AG04450 (cell line): ENCODE data around the gene TRAPPC2L. TPM values are rescaled to one million over a fixed set of nuclear protein-coding genes. Genes with fewer than 3 reads are reported as not detected.
"Not testable (repeated sequence)": the region's sequence is repeated elsewhere in the genome, so short reads cannot be mapped to it uniquely, and the experiment has no call there.

Source experiments
- CTCF ChIA-PET: fragments of 300-600, 350-600 bp; formaldehyde crosslinking; extraction: SDS; loops from one replicate; lab custom pipeline; 2022; ENCODE audit warnings: antibody characterized with exemption, inconsistent platforms; lab: Charles Lee
- POLR2A ChIA-PET: fragments of 350-600 bp; formaldehyde crosslinking; extraction: SDS; loops from one replicate; lab custom pipeline; 2021; ENCODE audit warnings: antibody characterized with exemption, inconsistent platforms; lab: Yijun Ruan, JAX
- DNase-seq: peaks from one replicate; pipeline ENCODE4 v3.0.0-alpha.2; 2011; ENCODE audit warnings: low read depth, low spot score
- H3K27ac ChIP-seq: one replicate; pipeline ENCODE4 v1.5.1; 2012; ENCODE audit warnings: low read depth, low read length, control low read depth
- H3K27me3 ChIP-seq: one replicate; pipeline ENCODE4 v1.6.0; 2012; ENCODE audit warnings: low read length; ENCODE audit not compliant: control insufficient read depth, insufficient read depth
- H3K4me3 ChIP-seq: 2 replicates; pipeline ENCODE4 v1.5.1; 2011; ENCODE audit warnings: mild to moderate bottlenecking, low read depth, low read length, control low read depth
- H3K9me3 ChIP-seq: 2 replicates; pipeline ENCODE4 v1.5.1; 2012; ENCODE audit warnings: low read length; ENCODE audit not compliant: control insufficient read depth, insufficient read depth
- polyA plus RNA-seq: library from polyadenylated mRNA; depleted of rRNA; stranded (reverse); fragments of >200 nt; gene quantifications from 2 replicates; pipeline ENCODE4 v1.2.3, GENCODE V29; 2011
- TF ChIP-seq, protein P1 (sequence below): IDR thresholded peaks from 2 replicates; pipeline ENCODE4 v1.5.1; 2011; ENCODE audit warnings: low read depth, low read length, control low read depth, inconsistent platforms

TRAPPC2L gene
- polyA plus RNA-seq, 1 experiment = 72.8 TPM

DNA sequence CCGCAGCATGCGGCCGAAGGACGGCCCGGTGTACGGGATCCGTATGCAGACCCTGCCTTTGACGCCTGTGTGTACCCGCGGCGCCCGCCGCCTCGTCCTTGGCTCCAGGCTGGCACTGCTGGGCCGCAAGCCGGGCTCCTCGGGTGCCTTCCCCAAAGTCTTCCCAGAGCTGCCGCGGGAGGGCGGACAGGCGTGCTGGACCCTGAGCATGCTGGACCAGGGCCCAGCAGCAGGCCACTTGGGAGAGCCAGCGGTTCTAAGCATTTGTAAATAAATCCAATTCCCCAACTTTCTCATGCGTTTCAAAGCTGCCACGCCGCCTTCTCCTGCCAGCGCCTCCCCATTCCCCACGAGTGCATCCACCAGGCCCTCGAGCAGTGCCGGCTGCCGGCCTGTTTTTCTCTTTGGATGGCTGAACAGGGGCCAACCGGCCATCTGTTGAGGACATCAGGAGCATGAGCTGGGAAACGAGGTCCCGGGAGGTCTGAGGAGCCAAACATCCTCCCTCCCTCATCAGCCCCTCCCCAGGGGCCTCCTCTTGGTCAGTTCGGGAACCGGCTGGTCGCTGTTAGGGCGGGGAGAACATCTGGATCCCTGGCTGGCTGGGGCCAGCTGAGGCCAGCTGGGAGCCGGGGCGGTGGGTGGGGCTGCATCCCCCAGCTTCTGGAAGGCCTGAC is 30.1 kb downstream of the TRAPPC2L start:
- H3K27ac ChIP-seq = peak overlapping the region; percentile 21
- H3K27me3 ChIP-seq = peaks cover 3% of the 10 kb centered on the region
- ChIA-PET POLR2A (interaction anchor here (0.6 to 0.8 kb wide), 2 partner anchors 30 to 40 kb away, joined by 3 to 7 read pairs; partner anchors contain the start of genes GALNS and TRAPPC2L), CTCF (interaction anchor here (1.6 kb wide), 1 partner anchor 29 kb away, joined by 3 read pairs; no protein-coding TSS in a partner anchor)
- peaks cover 48% of the 10 kb centered on the region for H3K9me3 ChIP-seq
- DNase-seq = peak; percentile 61
- TF ChIP-seq, protein P1, sequence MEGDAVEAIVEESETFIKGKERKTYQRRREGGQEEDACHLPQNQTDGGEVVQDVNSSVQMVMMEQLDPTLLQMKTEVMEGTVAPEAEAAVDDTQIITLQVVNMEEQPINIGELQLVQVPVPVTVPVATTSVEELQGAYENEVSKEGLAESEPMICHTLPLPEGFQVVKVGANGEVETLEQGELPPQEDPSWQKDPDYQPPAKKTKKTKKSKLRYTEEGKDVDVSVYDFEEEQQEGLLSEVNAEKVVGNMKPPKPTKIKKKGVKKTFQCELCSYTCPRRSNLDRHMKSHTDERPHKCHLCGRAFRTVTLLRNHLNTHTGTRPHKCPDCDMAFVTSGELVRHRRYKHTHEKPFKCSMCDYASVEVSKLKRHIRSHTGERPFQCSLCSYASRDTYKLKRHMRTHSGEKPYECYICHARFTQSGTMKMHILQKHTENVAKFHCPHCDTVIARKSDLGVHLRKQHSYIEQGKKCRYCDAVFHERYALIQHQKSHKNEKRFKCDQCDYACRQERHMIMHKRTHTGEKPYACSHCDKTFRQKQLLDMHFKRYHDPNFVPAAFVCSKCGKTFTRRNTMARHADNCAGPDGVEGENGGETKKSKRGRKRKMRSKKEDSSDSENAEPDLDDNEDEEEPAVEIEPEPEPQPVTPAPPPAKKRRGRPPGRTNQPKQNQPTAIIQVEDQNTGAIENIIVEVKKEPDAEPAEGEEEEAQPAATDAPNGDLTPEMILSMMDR = 0 out of 2 replicates have a peak, but pooled peaks have one; percentile 21
- H3K4me3 ChIP-seq = no peak overlapping the region

DNA sequence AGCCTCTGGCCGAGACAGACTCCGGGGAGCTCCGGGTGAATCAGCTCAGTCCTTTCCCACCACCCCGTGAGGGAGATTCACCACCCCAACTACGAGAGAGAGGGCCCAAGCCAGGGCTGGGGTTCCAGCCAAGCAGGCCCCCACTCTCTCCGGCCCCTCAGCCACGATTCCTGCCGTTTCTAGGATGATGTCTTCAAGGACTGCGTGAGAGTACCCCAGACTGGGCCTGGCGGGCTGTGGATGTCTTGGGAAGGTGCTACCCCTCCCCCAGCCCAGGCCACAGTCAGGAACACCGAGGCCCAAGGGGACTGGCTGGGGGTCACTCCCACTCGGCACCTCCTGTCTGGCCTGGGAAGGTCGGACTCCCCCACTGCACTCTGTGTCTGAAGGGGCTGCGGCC is 31.1 kb downstream of the TRAPPC2L start:
- POLR2A ChIA-PET = no interaction called here
- H3K9me3 ChIP-seq = peaks cover 37% of the 10 kb centered on the region
- CTCF ChIA-PET = interaction anchor here (1.6 kb wide), 1 partner anchor 30 kb away, joined by 3 read pairs; no protein-coding TSS in a partner anchor
- H3K27ac ChIP-seq = no peak overlapping the region
- H3K27me3 ChIP-seq = no peaks in the 10 kb centered on the region
- DNase-seq = no peak
- no peak overlapping the region for H3K4me3 ChIP-seq
- TF ChIP-seq, protein P1 = no peak

DNA sequence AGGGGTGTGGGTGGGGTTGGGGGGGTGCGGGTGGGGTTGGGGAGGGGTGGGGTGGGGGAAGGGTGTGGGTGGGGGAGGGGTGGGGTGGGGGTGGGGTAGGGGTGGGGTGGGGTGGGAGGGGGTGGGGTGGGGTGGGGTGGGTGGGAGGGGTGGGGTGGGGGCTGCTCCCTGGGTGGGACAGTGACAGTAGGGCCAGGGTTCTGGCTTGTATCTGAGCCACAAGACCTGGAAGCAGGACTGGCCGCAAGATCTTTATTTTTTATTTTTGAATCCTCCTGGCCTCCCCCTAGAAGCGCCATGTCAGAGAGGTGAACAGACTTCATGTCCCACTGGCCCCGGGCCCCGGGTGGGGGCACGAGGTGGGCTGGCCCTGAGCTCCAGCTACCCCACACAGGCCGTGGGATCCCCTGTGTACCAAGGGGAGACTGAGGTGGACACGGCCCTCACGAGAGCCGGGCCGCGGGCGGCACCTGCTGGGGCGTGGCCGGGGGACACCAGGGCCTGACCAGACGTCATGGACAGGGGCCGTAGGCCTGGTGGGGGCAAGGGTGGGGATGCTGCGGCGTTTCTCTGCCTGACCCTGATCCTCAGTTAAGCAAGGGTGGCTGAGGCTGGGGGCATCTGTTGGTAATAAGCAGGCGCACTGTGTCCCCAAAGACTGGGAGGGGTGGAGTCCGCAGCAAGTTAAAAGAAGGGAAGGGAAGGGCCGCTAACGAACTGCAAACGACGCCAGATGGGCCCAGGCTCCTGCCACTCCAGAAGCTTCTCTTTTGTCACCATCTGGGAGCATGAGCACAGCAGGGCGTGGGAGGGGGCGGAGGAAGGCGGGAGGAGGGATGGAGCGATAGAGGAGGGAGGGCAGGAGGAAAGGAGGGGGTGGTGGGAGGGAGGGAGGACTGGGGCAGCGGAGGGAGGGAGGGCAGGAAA is 31.8 kb downstream of the TRAPPC2L start:
- Histone ChIP-seq H3K27me3 (no peaks in the 10 kb centered on the region), H3K9me3 (peaks cover 34% of the 10 kb centered on the region), H3K27ac (no peak overlapping the region), H3K4me3 (no peak overlapping the region)
- ChIA-PET POLR2A (no interaction called here), CTCF (interaction anchor here (0.5 to 1.6 kb wide), 2 partner anchors 30 to 58 kb away, joined by 3 to 5 read pairs; no protein-coding TSS in a partner anchor)
- TF ChIP-seq, protein P1 = no peak
- no peak for DNase-seq

DNA sequence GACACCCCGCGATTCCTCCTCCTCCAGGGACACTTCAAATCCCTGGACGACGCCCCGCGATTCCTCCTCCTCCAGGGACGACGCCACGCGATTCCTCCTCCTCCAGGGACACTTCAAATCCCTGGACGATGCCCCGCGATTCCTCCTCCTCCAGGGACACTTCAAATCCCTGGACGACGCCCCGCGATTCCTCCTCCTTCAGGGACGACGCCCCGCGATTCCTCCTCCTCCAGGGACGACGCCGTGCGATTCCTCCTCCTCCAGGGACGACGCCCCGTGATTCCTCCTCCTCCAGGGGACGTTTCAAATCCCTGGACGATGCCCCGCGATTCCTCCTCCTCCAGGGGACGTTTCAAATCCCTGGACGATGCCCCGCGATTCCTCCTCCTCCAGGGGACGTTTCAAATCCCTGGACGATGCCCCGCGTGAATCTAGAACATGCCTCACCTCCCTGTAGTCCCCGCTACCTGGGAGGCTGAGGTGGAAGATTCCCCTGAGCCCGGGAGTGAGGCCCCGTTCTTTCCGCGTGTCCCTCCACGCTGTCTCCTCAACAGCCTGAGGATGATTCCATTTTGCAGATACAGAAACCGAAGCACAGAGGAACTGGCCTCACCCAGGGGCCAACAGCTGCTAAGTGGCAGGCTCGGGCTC is 32.9 kb downstream of the TRAPPC2L start:
- CTCF ChIA-PET = interaction anchor here (0.5 kb wide), 1 partner anchor 60 kb away, joined by 5 read pairs; no protein-coding TSS in a partner anchor
- H3K9me3 ChIP-seq = peaks cover 35% of the 10 kb centered on the region

DNA sequence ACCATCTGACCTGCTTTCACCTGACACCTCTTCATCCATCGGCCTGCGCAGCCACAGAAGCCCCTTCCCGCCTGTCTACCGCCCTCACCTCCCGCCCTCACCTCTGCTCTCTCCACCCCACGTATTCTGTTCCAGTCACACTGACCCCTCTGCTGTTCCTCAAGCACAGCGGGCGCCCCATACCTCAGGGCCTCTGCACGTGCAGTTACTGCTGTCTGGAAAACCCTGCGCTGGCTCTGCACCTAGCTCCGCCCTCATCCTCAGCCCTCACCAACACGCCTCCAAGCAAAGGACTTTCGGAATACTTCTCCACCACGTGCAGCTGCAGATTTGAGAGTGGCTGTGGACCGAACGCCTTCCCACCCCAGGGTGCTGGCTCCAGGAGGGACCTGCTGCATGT is 34.2 kb downstream of the TRAPPC2L start:
- ChIA-PET POLR2A (no interaction called here), CTCF (no interaction called here)
- Histone ChIP-seq H3K27ac (no peak overlapping the region), H3K4me3 (no peak overlapping the region), H3K27me3 (no peaks in the 10 kb centered on the region), H3K9me3 (peaks cover 35% of the 10 kb centered on the region)
- DNase-seq = no peak
- TF ChIP-seq, protein P1 = no peak

More for the DNA sequence above, 32.9 kb downstream of the TRAPPC2L start:
- H3K27me3 ChIP-seq, DNase-seq, POLR2A ChIA-PET, H3K4me3 ChIP-seq, H3K27ac ChIP-seq: not testable (repeated sequence)
